ENCODE data around the gene EMC9.

DNA sequence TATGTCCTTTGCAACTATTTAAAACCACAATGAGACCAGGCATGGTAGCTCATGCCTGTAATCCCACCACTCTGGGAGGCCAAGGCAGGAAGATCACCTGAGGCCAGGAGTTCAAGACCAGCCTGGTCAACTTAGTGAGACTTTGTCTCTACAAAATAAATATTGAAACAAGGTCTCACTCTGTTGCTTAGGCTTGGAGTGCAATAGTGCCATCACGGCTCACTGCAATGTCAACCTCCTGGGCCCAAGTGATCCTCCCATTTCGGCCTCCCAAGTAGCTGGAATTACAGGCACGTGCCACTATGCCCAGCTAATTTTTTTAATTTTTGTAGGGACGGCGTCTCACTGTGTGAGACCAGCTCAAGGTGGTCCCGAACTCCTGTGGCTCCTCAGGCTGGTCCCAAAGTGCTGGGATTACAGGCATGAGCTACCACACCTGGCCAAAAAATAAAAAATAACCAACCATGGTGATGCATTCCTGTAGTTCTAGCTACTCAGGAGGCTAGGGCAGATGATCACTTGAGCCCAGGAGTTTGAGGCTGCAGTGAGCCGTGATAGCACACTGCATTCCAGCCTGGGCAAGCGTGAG, 11.9 kb downstream of the EMC9 start:
- TF ChIP-seq POLR2AphosphoS5 (IDR thresholded peaks at IDR 0.05; ENCODE audit: low read depth, low read length) (no peak), POLR2A (IDR thresholded peaks at IDR 0.05; ENCODE audit: low read depth, low read length) (no peak)

All from GM12892 (cell line).